Natural killer cell (primary cell): ENCODE results near the gene SULT1C3. TPM values are rescaled to one million over a fixed set of nuclear protein-coding genes. Genes with fewer than 3 reads are reported as not detected.

Experiments used
- ATAC-seq, 3 donors: fragments of 150-1000 bp in 2 of 3; fragments of 200-7000 bp in 1 of 3; cut with Tn5 transposase; 1 replicate in 1 of 3; 2 replicates in 2 of 3; pipeline ENCODE4 v1.10.0; 2021; ENCODE audit warnings: mild to moderate bottlenecking in 2 of 3, moderate library complexity in 2 of 3
- DNase-seq, 2 donors: peaks; one replicate each; pipeline versions ENCODE4 v3.0.0 to v3.0.0-alpha.2; 2013 to 2021; ENCODE audit warnings: mixed read lengths in 1 of 2
- H3K27ac ChIP-seq: one replicate; pipeline ENCODE4 v1.5.1; 2013; ENCODE audit warnings: mild to moderate bottlenecking, low read length
- H3K27me3 ChIP-seq: one replicate; pipeline ENCODE4 v1.6.1; 2013; ENCODE audit warnings: low read length; ENCODE audit not compliant: control insufficient read depth, insufficient read depth
- H3K36me3 ChIP-seq: one replicate; pipeline ENCODE4 v1.6.1; 2013; ENCODE audit warnings: low read length; ENCODE audit not compliant: control insufficient read depth, insufficient read depth
- H3K4me1 ChIP-seq: one replicate; pipeline ENCODE4 v1.6.1; 2013; ENCODE audit warnings: low read length; ENCODE audit not compliant: control insufficient read depth, insufficient read depth
- H3K4me3 ChIP-seq: one replicate; pipeline ENCODE4 v1.5.1; 2013; ENCODE audit warnings: low read length
- H3K9me3 ChIP-seq: one replicate; pipeline ENCODE4 v1.6.1; 2013; ENCODE audit warnings: low read length; ENCODE audit not compliant: control insufficient read depth, insufficient read depth
- H3K27ac Mint-ChIP-seq, 2 donors: one replicate each; pipeline ENCODE4 v1.8.0; 2022; ENCODE audit warnings: mild to moderate bottlenecking in 2 of 2, mixed read lengths in 2 of 2, moderate library complexity in 1 of 2
- H3K27me3 Mint-ChIP-seq, 2 donors: one replicate each; pipeline ENCODE4 v1.8.0; 2022; ENCODE audit warnings: low read depth in 2 of 2, mixed read lengths in 2 of 2
- H3K36me3 Mint-ChIP-seq: one replicate; pipeline ENCODE4 v1.8.0; 2022; ENCODE audit warnings: mixed read lengths
- H3K4me1 Mint-ChIP-seq, 2 donors: one replicate each; pipeline ENCODE4 v1.8.0; 2022; ENCODE audit warnings: mixed read lengths in 2 of 2
- H3K4me3 Mint-ChIP-seq: one replicate; pipeline ENCODE4 v1.8.0; 2022; ENCODE audit warnings: mild to moderate bottlenecking, moderate library complexity, mixed read lengths
- H3K9me3 Mint-ChIP-seq, 2 donors: one replicate each; pipeline ENCODE4 v1.8.0; 2022; ENCODE audit warnings: mixed read lengths in 2 of 2
- WGBS: methylation state at CpG from one replicate; pipeline ENCODE4 v1.1.7; 2013; ENCODE audit warnings: missing lambda C conversion rate; ENCODE audit not compliant: insufficient coverage; 5-methylcytosine and 5-hydroxymethylcytosine counted together
- intact Hi-C: fragments of 100-400 bp; cut with micrococcal nuclease; formaldehyde crosslinking; loops from one replicate; pipeline ENCODE4 v1.14.2; 2022
- total RNA-seq, 4 donors: library from RNA; stranded (reverse); fragments of 120-200 nt in 1 of 4; gene quantifications; one replicate each; pipeline versions ENCODE4 v1.2.3 to v1.2.4, GENCODE V29; 2013 to 2022
- TF ChIP-seq, protein P1 (sequence below): fragments of 200-600 bp; IDR thresholded peaks from one replicate; pipeline ENCODE4 v1.8.0; 2022; ENCODE audit warnings: antibody characterized with exemption

The SULT1C3 gene
- total RNA-seq, 3 donors from 2014 or later (not counting 1 experiment from before 2014, with no cell fraction given): not detected

DNA sequence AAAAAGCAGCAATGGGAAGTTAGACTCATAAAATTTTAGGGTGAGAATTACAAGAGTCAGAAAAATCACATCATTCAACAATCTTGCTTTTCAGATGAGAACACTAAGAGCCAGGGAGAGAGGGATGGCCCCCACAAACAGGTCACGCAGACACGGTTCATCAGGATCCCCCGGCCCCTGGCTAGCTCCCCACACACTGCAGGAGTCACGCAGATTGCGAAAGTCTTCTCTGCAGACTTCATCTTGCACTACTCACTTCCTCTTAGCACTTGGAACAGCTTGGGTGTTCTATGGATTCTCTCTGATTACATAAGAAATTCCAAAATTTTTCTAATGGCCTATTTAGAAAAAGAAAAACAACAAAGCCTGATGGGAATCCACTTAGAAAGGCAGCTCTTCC, 27.3 kb downstream of the SULT1C3 start:
- Mint-ChIP-seq H3K4me1 (no peaks in the 10 kb centered on the region), H3K27me3 (peaks cover 3 to 7% of the 10 kb centered on the region in 2 donors), H3K4me3 (no peak overlapping the region), H3K9me3 (no peaks in the 10 kb centered on the region), H3K36me3 (no peaks in the 10 kb centered on the region), H3K27ac (no peak overlapping the region)
- 62% methylated on average over 5 of the region's 5 CpGs for WGBS
- no peak overlapping the region for H3K4me3 ChIP-seq
- no peak overlapping the region for H3K27ac ChIP-seq
- TF ChIP-seq, protein P1, sequence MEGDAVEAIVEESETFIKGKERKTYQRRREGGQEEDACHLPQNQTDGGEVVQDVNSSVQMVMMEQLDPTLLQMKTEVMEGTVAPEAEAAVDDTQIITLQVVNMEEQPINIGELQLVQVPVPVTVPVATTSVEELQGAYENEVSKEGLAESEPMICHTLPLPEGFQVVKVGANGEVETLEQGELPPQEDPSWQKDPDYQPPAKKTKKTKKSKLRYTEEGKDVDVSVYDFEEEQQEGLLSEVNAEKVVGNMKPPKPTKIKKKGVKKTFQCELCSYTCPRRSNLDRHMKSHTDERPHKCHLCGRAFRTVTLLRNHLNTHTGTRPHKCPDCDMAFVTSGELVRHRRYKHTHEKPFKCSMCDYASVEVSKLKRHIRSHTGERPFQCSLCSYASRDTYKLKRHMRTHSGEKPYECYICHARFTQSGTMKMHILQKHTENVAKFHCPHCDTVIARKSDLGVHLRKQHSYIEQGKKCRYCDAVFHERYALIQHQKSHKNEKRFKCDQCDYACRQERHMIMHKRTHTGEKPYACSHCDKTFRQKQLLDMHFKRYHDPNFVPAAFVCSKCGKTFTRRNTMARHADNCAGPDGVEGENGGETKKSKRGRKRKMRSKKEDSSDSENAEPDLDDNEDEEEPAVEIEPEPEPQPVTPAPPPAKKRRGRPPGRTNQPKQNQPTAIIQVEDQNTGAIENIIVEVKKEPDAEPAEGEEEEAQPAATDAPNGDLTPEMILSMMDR: no peak
- no peaks in the 10 kb centered on the region for H3K27me3 ChIP-seq
- ATAC-seq: no peak
- no peaks in the 10 kb centered on the region for H3K36me3 ChIP-seq
- H3K9me3 ChIP-seq: no peaks in the 10 kb centered on the region
- intact Hi-C loops: no loop called here
- no peak for DNase-seq
- no peaks in the 10 kb centered on the region for H3K4me1 ChIP-seq

DNA sequence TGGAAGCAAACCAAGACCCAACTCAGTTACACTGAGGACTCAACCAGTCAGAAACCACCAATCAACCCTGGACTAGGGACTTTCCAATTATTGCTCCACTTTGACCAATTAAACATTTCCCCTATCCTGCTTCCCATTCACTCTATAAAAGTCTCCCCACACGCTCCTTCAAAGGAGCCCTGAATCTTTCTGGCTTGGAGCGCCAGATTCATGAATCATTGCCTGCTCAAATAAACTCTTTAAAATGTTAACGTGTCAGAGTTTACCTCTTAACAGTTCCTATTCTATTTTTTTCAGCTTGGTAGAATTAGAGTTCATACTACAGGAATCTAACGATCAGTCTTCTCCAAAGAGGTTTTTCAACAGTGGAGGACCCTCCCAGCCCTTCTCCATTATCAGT, 28.2 kb downstream of the SULT1C3 start:
- H3K9me3 Mint-ChIP-seq: no peaks in the 10 kb centered on the region
- no peaks in the 10 kb centered on the region for H3K4me1 Mint-ChIP-seq
- H3K27me3 ChIP-seq: no peaks in the 10 kb centered on the region
- H3K4me3 Mint-ChIP-seq: no peak overlapping the region
- DNase-seq (no peak), ATAC-seq (no peak)
- TF ChIP-seq, protein P1: no peak
- no peak overlapping the region for H3K27ac ChIP-seq
- no peaks in the 10 kb centered on the region for H3K36me3 ChIP-seq
- H3K36me3 Mint-ChIP-seq: no peaks in the 10 kb centered on the region
- H3K4me3 ChIP-seq: no peak overlapping the region
- H3K27ac Mint-ChIP-seq: no peak overlapping the region
- 88% methylated on average over 2 of the region's 4 CpGs for WGBS
- no peaks in the 10 kb centered on the region for H3K4me1 ChIP-seq
- H3K27me3 Mint-ChIP-seq: peaks cover 0 to 7% of the 10 kb centered on the region in 2 donors
- intact Hi-C loops: no loop called here
- H3K9me3 ChIP-seq: no peaks in the 10 kb centered on the region

DNA sequence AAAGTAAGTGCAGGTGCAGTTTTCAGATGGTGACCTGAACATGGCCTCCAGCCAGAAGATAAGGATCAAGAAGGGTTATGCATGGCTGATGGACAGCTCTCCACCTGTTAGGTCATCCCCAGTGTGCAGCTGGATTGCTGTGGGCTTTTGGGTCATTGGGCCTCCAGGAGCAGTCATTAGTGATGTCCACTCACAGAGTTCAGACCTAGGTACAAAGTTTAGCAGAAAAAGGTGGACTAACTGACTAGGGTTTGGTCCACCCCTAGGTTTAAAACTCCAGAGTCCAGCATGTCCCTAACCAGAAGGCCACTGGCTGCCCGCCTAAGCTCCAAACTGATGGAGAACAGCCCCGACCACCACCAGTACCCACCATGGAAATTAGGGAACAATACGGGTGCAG, 30.6 kb downstream of the SULT1C3 start:
- ATAC-seq: no peak
- H3K27ac ChIP-seq: no peak overlapping the region
- H3K4me3 Mint-ChIP-seq: no peak overlapping the region
- H3K27me3 ChIP-seq: no peaks in the 10 kb centered on the region
- H3K27me3 Mint-ChIP-seq: peaks cover 0 to 6% of the 10 kb centered on the region in 2 donors
- no peak overlapping the region for H3K4me3 ChIP-seq
- H3K36me3 ChIP-seq: no peaks in the 10 kb centered on the region
- H3K4me1 Mint-ChIP-seq: no peaks in the 10 kb centered on the region
- H3K9me3 Mint-ChIP-seq: no peaks in the 10 kb centered on the region
- H3K9me3 ChIP-seq: no peaks in the 10 kb centered on the region
- H3K4me1 ChIP-seq: no peaks in the 10 kb centered on the region
- WGBS: 90% methylated on average over 3 of the region's 3 CpGs
- H3K36me3 Mint-ChIP-seq: no peaks in the 10 kb centered on the region
- H3K27ac Mint-ChIP-seq: no peak overlapping the region
- intact Hi-C loops: no loop called here
- TF ChIP-seq, protein P1: no peak
- no peak for DNase-seq

DNA sequence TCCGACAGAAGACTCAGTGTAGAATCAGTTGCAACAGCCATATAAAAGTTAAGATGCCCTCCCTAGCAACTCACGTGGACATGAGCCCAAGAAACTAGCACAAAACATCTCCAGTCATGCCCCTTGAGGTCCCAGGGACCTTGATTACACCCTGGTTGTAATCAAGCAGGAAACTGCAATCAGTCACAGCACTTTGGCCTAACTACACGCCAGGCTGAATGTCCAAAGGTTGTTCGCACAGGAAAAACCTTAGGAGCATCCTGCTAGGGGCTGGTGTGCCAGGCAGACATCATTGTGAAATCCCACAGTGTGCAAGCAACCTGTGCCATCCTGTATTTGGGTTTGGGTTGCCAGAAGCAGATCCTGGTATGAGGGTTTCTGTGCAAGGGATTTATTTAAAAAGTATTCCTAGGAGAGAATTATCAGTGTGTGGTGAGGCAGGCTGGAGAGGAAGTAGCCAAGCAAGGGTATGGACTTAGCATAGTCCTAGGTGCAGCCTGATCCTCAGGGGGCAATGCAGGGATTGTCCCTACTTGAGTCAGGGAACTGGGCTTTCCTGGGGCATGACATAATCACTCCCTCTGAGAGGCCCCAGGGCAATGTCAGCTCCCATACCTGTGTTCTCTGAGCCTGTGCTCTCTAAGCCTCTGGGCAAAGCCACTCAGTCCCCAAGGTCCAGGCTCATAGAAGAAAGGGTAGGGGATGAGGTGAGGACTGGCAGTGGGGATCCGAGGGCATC, 31.2 kb downstream of the SULT1C3 start:
- TF ChIP-seq, protein P1: no peak
- intact Hi-C loops: no loop called here
- H3K9me3 ChIP-seq: no peaks in the 10 kb centered on the region
- no peaks in the 10 kb centered on the region for H3K27me3 ChIP-seq
- H3K36me3 ChIP-seq: no peaks in the 10 kb centered on the region
- H3K4me1 ChIP-seq: no peaks in the 10 kb centered on the region
- H3K27me3 Mint-ChIP-seq: peaks cover 0 to 2% of the 10 kb centered on the region in 2 donors
- H3K27ac ChIP-seq: no peak overlapping the region
- H3K4me3 ChIP-seq: no peak overlapping the region
- H3K9me3 Mint-ChIP-seq: no peaks in the 10 kb centered on the region
- 66% methylated on average over 5 of the region's 5 CpGs for WGBS
- no peak overlapping the region for H3K27ac Mint-ChIP-seq
- H3K4me3 Mint-ChIP-seq: no peak overlapping the region
- no peaks in the 10 kb centered on the region for H3K4me1 Mint-ChIP-seq
- H3K36me3 Mint-ChIP-seq: no peaks in the 10 kb centered on the region
- DNase-seq: no peak
- ATAC-seq: no peak
